Endothelial cell of umbilical vein (primary cell): ENCODE results near the gene MDP1. TPM values are rescaled to one million over a fixed set of nuclear protein-coding genes. Genes with fewer than 3 reads are reported as not detected.

Experiments used
- BruUV-seq: library from RNA; stranded (reverse); fragments of 400-500 nt; replicated peaks from 2 replicates; lab custom pipeline; 2021; lab: Mats Ljungman, UMichigan
- CTCF ChIA-PET: fragments of 300-600, 350-600 bp; sonication (Branson Sonifier 250); formaldehyde crosslinking; loops from one replicate; lab custom pipeline; 2021; ENCODE audit warnings: antibody characterized with exemption, inconsistent platforms; lab: Charles Lee
- POLR2A ChIA-PET: fragments of 300-600, 350-600 bp; sonication (Branson Sonifier 250); formaldehyde crosslinking; loops from one replicate; lab custom pipeline; 2021; ENCODE audit warnings: antibody characterized with exemption, inconsistent platforms; lab: Charles Lee
- DNase-seq: peaks from one replicate; pipeline ENCODE4 v3.0.0-alpha.2; 2011; ENCODE audit warnings: low read depth, low spot score
- FAIRE-seq: peaks from 2 replicates; lab custom pipeline; 2011; peaks lifted over from hg19 to GRCh38; lab: Jason Lieb, UNC
- H2AFZ ChIP-seq: 2 replicates; pipeline ENCODE4 v1.6.0; 2012; ENCODE audit warnings: low read depth, low read length, control low read depth, inconsistent platforms
- H3K27ac ChIP-seq: 2 replicates; pipeline ENCODE4 v1.5.1; 2011; ENCODE audit warnings: low read depth, mild to moderate bottlenecking, control low read depth, low read length, moderate library complexity; ENCODE audit not compliant: insufficient read depth
- H3K27me3 ChIP-seq, 2 experiments: 2 replicates each; pipeline versions ENCODE4 v1.6.0 to v1.6.1; 2011; ENCODE audit warnings: low read length in 2 of 2, mixed read lengths in 1 of 2; ENCODE audit not compliant: control insufficient read depth in 2 of 2, insufficient read depth in 2 of 2
- H3K36me3 ChIP-seq, 2 experiments: 2 replicates in 1 of 2; 3 replicates in 1 of 2; pipeline ENCODE4 v1.5.1; 2011; ENCODE audit warnings: low read length in 2 of 2, mild to moderate bottlenecking in 1 of 2, moderate library complexity in 1 of 2; ENCODE audit not compliant: control insufficient read depth in 2 of 2, insufficient read depth in 2 of 2; ENCODE audit errors: extremely low read depth in 1 of 2
- H3K4me1 ChIP-seq: 3 replicates; pipeline ENCODE4 v1.5.1; 2011; ENCODE audit warnings: mild to moderate bottlenecking, low read length; ENCODE audit not compliant: control insufficient read depth, insufficient read depth; ENCODE audit errors: extremely low read depth
- H3K4me2 ChIP-seq: 2 replicates; pipeline ENCODE4 v1.6.1; 2011; ENCODE audit warnings: low read length, control low read depth, mixed read lengths; ENCODE audit not compliant: insufficient read depth
- H3K4me3 ChIP-seq, 3 experiments: fragments of 200-600 bp in 1 of 3; sonication (generic), shearing (Covaris generic) in 1 of 3; replicated peaks in 1 of 3; 2 replicates each; pipeline ENCODE4 v1.5.1; 2011 to 2016; ENCODE audit warnings: control low read depth in 3 of 3, low read length in 3 of 3, mild to moderate bottlenecking in 2 of 3, inconsistent platforms in 1 of 3, low read depth in 1 of 3, moderate library complexity in 1 of 3; ENCODE audit not compliant: insufficient read depth in 1 of 3
- H3K79me2 ChIP-seq: 2 replicates; pipeline ENCODE4 v1.6.0; 2012; ENCODE audit warnings: low read length, inconsistent platforms; ENCODE audit not compliant: control insufficient read depth, insufficient read depth
- H3K9ac ChIP-seq: replicated peaks from 2 replicates; pipeline ENCODE3; 2011; ENCODE audit warnings: low read length, control low read depth; ENCODE audit not compliant: insufficient read depth; ENCODE audit errors: extremely low read depth
- H3K9me1 ChIP-seq: replicated peaks from 3 replicates; pipeline ENCODE4 v1.6.0; 2011; ENCODE audit warnings: mild to moderate bottlenecking, low read length; ENCODE audit not compliant: control insufficient read depth, insufficient read depth; ENCODE audit errors: extremely low read depth
- H3K9me3 ChIP-seq: replicated peaks from 2 replicates; pipeline ENCODE4 v1.5.1; 2012; ENCODE audit warnings: low read length, inconsistent platforms; ENCODE audit not compliant: control insufficient read depth, insufficient read depth
- H4K20me1 ChIP-seq: replicated peaks from 2 replicates; pipeline ENCODE3; 2011; ENCODE audit warnings: mild to moderate bottlenecking, low read length; ENCODE audit not compliant: control insufficient read depth, insufficient read depth; ENCODE audit errors: extremely low read depth
- EZH2 ChIP-seq: IDR thresholded peaks from 2 replicates; pipeline ENCODE4 v1.6.1; 2012; ENCODE audit warnings: borderline replicate concordance, low read depth, mild to moderate bottlenecking, moderate library complexity, low read length, inconsistent platforms; ENCODE audit not compliant: severe bottlenecking
- FOS ChIP-seq: IDR thresholded peaks from 2 replicates; pipeline ENCODE4 v1.6.1; 2011; ENCODE audit warnings: mild to moderate bottlenecking, low read length, moderate library complexity, borderline replicate concordance; ENCODE audit not compliant: insufficient read depth
- GATA2 ChIP-seq: IDR thresholded peaks from 2 replicates; pipeline ENCODE4 v1.7.0; 2011; ENCODE audit warnings: low read depth, mild to moderate bottlenecking, moderate library complexity, mixed read lengths, low read length; ENCODE audit not compliant: insufficient read length, insufficient read depth
- JUN ChIP-seq: IDR thresholded peaks from 2 replicates; pipeline ENCODE4 v1.6.1; 2011; ENCODE audit warnings: borderline replicate concordance, low read depth; ENCODE audit not compliant: insufficient read length, insufficient read depth
- MYC ChIP-seq: IDR thresholded peaks from one replicate; pipeline ENCODE4 v1.6.1; 2011; ENCODE audit warnings: mild to moderate bottlenecking, low read depth, low read length
- POLR2A ChIP-seq: IDR thresholded peaks from 2 replicates; pipeline ENCODE4 v1.6.1; 2012; ENCODE audit warnings: low read depth, mild to moderate bottlenecking, control low read depth, low read length
- POLR2AphosphoS5 ChIP-seq: IDR thresholded peaks from 2 replicates; pipeline ENCODE4 v1.6.1; 2012; ENCODE audit warnings: low read depth, mild to moderate bottlenecking, control low read depth, low read length, moderate library complexity; ENCODE audit not compliant: insufficient read depth
- dilution Hi-C: fragments of 300-500 bp; cut with MboI; formaldehyde crosslinking; loops from one replicate; pipeline ENCODE4 v1.15.0; 2019; ENCODE audit warnings: low sequenced_read_pairs; ENCODE audit not compliant: extremely low pct_ligation_motif_present
- intact Hi-C: fragments of 100-400 bp; cut with micrococcal nuclease; formaldehyde crosslinking; loops from one replicate; pipeline ENCODE4 v1.10.0; 2022
- polyA plus RNA-seq, 4 experiments: library from polyadenylated mRNA; depleted of rRNA in 3 of 4; stranded (reverse) in 3 of 4; unstranded in 1 of 4; fragments of >200 nt; gene quantifications; 2 replicates each; pipeline versions ENCODE4 v1.2.1 to v1.2.3, GENCODE V29; 2011 to 2012; ENCODE audit warnings: missing spikeins in 1 of 4
- total RNA-seq: library from RNA; stranded (reverse); gene quantifications from 2 replicates; pipeline ENCODE4 v1.2.3, GENCODE V29; 2021
- TF ChIP-seq, protein P1 (sequence below), 2 donors: IDR thresholded peaks; 1 replicate in 1 of 2; 2 replicates in 1 of 2; pipeline ENCODE4 v1.5.1; 2011; ENCODE audit warnings: low read length in 2 of 2, mild to moderate bottlenecking in 2 of 2, moderate library complexity in 2 of 2, control low read depth in 1 of 2, inconsistent platforms in 1 of 2, low read depth in 1 of 2; ENCODE audit not compliant: insufficient read depth in 1 of 2; ENCODE audit errors: extremely low read depth in 1 of 2
- TF ChIP-seq, protein P2 (sequence below): IDR thresholded peaks from 2 replicates; pipeline ENCODE4 v1.6.1; 2011; ENCODE audit not compliant: insufficient read depth, insufficient read length

MDP1 gene
- total and polyA plus RNA-seq, 2 donors (not counting 3 experiments of a cell fraction or from before 2014, with no cell fraction given) = 8.1 to 22.7 TPM

GRCh38 chr14:24192933-24193332 lies 22.9 kb downstream of the MDP1 start:
- Histone ChIP-seq H3K36me3 (peaks cover 5 to 18% of the 10 kb centered on the region in 2 experiments), H3K9ac (no peak overlapping the region), H3K27me3 (no peaks in the 10 kb centered on the region), H4K20me1 (no peaks in the 10 kb centered on the region), H3K4me3 (no peak overlapping the region), H3K9me1 (no peaks in the 10 kb centered on the region), H3K4me2 (no peak overlapping the region), H3K27ac (no peak overlapping the region), H3K79me2 (peaks cover 37% of the 10 kb centered on the region), H3K9me3 (no peaks in the 10 kb centered on the region), H3K4me1 (peaks cover 17% of the 10 kb centered on the region), H2AFZ (no peak overlapping the region)
- no peak for FAIRE-seq
- intact Hi-C loops = no loop called here
- BruUV-seq = no TSS peak
- ChIA-PET CTCF (no interaction called here), POLR2A (no interaction called here)
- dilution Hi-C loops = no loop called here
- TF ChIP-seq GATA2 (no peak), POLR2A (no peak), EZH2 (no peak), FOS (no peak), POLR2AphosphoS5 (no peak), JUN (no peak), MYC (no peak)
- TF ChIP-seq, protein P1, sequence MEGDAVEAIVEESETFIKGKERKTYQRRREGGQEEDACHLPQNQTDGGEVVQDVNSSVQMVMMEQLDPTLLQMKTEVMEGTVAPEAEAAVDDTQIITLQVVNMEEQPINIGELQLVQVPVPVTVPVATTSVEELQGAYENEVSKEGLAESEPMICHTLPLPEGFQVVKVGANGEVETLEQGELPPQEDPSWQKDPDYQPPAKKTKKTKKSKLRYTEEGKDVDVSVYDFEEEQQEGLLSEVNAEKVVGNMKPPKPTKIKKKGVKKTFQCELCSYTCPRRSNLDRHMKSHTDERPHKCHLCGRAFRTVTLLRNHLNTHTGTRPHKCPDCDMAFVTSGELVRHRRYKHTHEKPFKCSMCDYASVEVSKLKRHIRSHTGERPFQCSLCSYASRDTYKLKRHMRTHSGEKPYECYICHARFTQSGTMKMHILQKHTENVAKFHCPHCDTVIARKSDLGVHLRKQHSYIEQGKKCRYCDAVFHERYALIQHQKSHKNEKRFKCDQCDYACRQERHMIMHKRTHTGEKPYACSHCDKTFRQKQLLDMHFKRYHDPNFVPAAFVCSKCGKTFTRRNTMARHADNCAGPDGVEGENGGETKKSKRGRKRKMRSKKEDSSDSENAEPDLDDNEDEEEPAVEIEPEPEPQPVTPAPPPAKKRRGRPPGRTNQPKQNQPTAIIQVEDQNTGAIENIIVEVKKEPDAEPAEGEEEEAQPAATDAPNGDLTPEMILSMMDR (IDR thresholded peaks at IDR 0.05; ENCODE audit: extremely low read depth in 1 of 2, insufficient read depth in 1 of 2, low read depth in 1 of 2, low read length in 2 of 2) = no peak
- TF ChIP-seq, protein P2, sequence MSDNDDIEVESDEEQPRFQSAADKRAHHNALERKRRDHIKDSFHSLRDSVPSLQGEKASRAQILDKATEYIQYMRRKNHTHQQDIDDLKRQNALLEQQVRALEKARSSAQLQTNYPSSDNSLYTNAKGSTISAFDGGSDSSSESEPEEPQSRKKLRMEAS = no peak
- no peak for DNase-seq
